Activated naive CD4-positive, alpha-beta T cell treated with anti-CD3 and anti-CD28 coated beads, Interleukin-2, amount 50 U/mL, for 72 hours (primary cell): ENCODE measurements around the gene AGBL3. TPM values are rescaled to one million over a fixed set of nuclear protein-coding genes. Genes with fewer than 3 reads are reported as not detected.
"Not testable (repeated sequence)": the region's sequence is repeated elsewhere in the genome, so short reads cannot be mapped to it uniquely, and the experiment has no call there.

Source experiments
- ATAC-seq, 2 donors: fragments of 150-1000 bp; cut with Tn5 transposase; 2 replicates each; pipeline ENCODE4 v1.10.0; 2021; ENCODE audit warnings: mild to moderate bottlenecking in 2 of 2, moderate library complexity in 2 of 2
- DNase-seq, 2 donors: peaks; one replicate each; pipeline ENCODE4 v3.0.0; 2021 to 2022; ENCODE audit warnings: low spot score in 2 of 2
- H3K27ac Mint-ChIP-seq, 2 donors: one replicate each; pipeline ENCODE4 v1.8.0; 2022; ENCODE audit warnings: mild to moderate bottlenecking in 2 of 2, mixed read lengths in 2 of 2
- H3K36me3 Mint-ChIP-seq, 2 donors: one replicate each; pipeline ENCODE4 v1.8.0; 2022; ENCODE audit warnings: mixed read lengths in 2 of 2
- H3K9me3 Mint-ChIP-seq, 2 donors: one replicate each; pipeline ENCODE4 v1.8.0; 2022; ENCODE audit warnings: mixed read lengths in 2 of 2
- total RNA-seq, 2 donors: library from RNA; stranded (reverse); gene quantifications; one replicate each; pipeline ENCODE4 v1.2.3, GENCODE V29; 2022

The AGBL3 gene
- total RNA-seq, 2 donors from 2014 or later: 2.3 to 2.4 TPM

GRCh38 chr7:134954197-134955082 is 31.9 kb upstream of the AGBL3 start:
- ATAC-seq: no peak
- no peak for DNase-seq
- Mint-ChIP-seq H3K27ac (no peak overlapping the region), H3K9me3 (no peaks in the 10 kb centered on the region), H3K36me3 (no peaks in the 10 kb centered on the region)

GRCh38 chr7:134957005-134957404 is 29.3 kb upstream of the AGBL3 start:
- Mint-ChIP-seq H3K36me3 (no peaks in the 10 kb centered on the region), H3K27ac (no peak overlapping the region), H3K9me3 (no peaks in the 10 kb centered on the region)
- ATAC-seq: no peak
- no peak for DNase-seq

GRCh38 chr7:134959810-134960209 is 26.5 kb upstream of the AGBL3 start:
- ATAC-seq (no peak), DNase-seq (no peak)
- H3K9me3 Mint-ChIP-seq: no peaks in the 10 kb centered on the region
- no peak overlapping the region for H3K27ac Mint-ChIP-seq
- H3K36me3 Mint-ChIP-seq: no peaks in the 10 kb centered on the region

- ATAC-seq: no peak
- DNase-seq: no peak
- no peaks in the 10 kb centered on the region for H3K36me3 Mint-ChIP-seq
- H3K9me3 Mint-ChIP-seq: no peaks in the 10 kb centered on the region
- no peak overlapping the region for H3K27ac Mint-ChIP-seq
Observed at GRCh38 chr7:134962270-134962780, 24.0 kb upstream of the AGBL3 start.

- no peaks in the 10 kb centered on the region for H3K36me3 Mint-ChIP-seq
- H3K9me3 Mint-ChIP-seq: no peaks in the 10 kb centered on the region
- no peak overlapping the region for H3K27ac Mint-ChIP-seq
- DNase-seq: no peak
- ATAC-seq: no peak
Observed at GRCh38 chr7:134963036-134963435, 23.3 kb upstream of the AGBL3 start.

GRCh38 chr7:134966691-134967090 is 19.6 kb upstream of the AGBL3 start:
- Mint-ChIP-seq H3K27ac (no peak overlapping the region), H3K9me3 (no peaks in the 10 kb centered on the region), H3K36me3 (no peaks in the 10 kb centered on the region)
- DNase-seq: no peak
- ATAC-seq: no peak

GRCh38 chr7:134968110-134968509 is 18.2 kb upstream of the AGBL3 start:
- no peaks in the 10 kb centered on the region for H3K9me3 Mint-ChIP-seq
- H3K36me3 Mint-ChIP-seq: no peaks in the 10 kb centered on the region
- no peak for ATAC-seq
- H3K27ac Mint-ChIP-seq: no peak overlapping the region
- DNase-seq: no peak

GRCh38 chr7:134981645-134982044 is 4.7 kb upstream of the AGBL3 start:
- H3K9me3 Mint-ChIP-seq, ATAC-seq, DNase-seq, H3K27ac Mint-ChIP-seq: not testable (repeated sequence)
- H3K36me3 Mint-ChIP-seq: peaks cover 0 to 16% of the 10 kb centered on the region in 2 donors

GRCh38 chr7:134985894-134986362 is 380 bp upstream of the AGBL3 start:
- H3K9me3 Mint-ChIP-seq: no peaks in the 10 kb centered on the region
- peaks cover 10 to 11% of the 10 kb centered on the region in 2 donors for H3K36me3 Mint-ChIP-seq
- DNase-seq: no peak
- H3K27ac Mint-ChIP-seq: peak overlapping the region; percentile 98
- ATAC-seq: peak in 1 of 2 donors; percentile 61

GRCh38 chr7:134988161-134988560 is 1.9 kb downstream of the AGBL3 start:
- ATAC-seq: no peak
- no peak for DNase-seq
- Mint-ChIP-seq H3K36me3 (peaks cover 11 to 21% of the 10 kb centered on the region in 2 donors), H3K9me3 (no peaks in the 10 kb centered on the region), H3K27ac (peak overlapping the region in 1 of 2 donors; percentile 12)

- Mint-ChIP-seq H3K27ac (peak overlapping the region; percentile 0 to 80), H3K9me3 (no peaks in the 10 kb centered on the region), H3K36me3 (peaks cover 3 to 40% of the 10 kb centered on the region in 2 donors)
- DNase-seq (no peak), ATAC-seq (no peak)
Observed at GRCh38 chr7:134991469-134992339, 5.4 kb downstream of the AGBL3 start.

- Mint-ChIP-seq H3K36me3 (peaks cover 0 to 40% of the 10 kb centered on the region in 2 donors), H3K9me3 (no peaks in the 10 kb centered on the region), H3K27ac (peak overlapping the region; percentile 3 to 80)
- DNase-seq: peak; percentile 25 to 55
- peak; percentile 92 to 97 for ATAC-seq
Observed at GRCh38 chr7:134992626-134993179, 6.4 kb downstream of the AGBL3 start.

GRCh38 chr7:134993877-134994456 is 7.7 kb downstream of the AGBL3 start:
- peaks cover 0 to 44% of the 10 kb centered on the region in 2 donors for H3K36me3 Mint-ChIP-seq
- no peak for DNase-seq
- ATAC-seq: no peak
- H3K27ac Mint-ChIP-seq: peak overlapping the region; percentile 57 to 80
- no peaks in the 10 kb centered on the region for H3K9me3 Mint-ChIP-seq

- Mint-ChIP-seq H3K36me3 (peaks cover 0 to 43% of the 10 kb centered on the region in 2 donors), H3K9me3 (no peaks in the 10 kb centered on the region), H3K27ac (peak overlapping the region; percentile 80 to 86)
- peak; percentile 44 to 62 for ATAC-seq
- DNase-seq: no peak
Observed at GRCh38 chr7:134995239-134996096, 9.2 kb downstream of the AGBL3 start.

- Mint-ChIP-seq H3K36me3 (peaks cover 0 to 38% of the 10 kb centered on the region in 2 donors), H3K27ac (peak overlapping the region; percentile 7 to 80), H3K9me3 (no peaks in the 10 kb centered on the region)
- DNase-seq (no peak), ATAC-seq (no peak)
Observed at GRCh38 chr7:134996097-134996550, 9.8 kb downstream of the AGBL3 start.
